ENCODE measurements around the gene RIN1.

The RIN1 gene

GRCh38 chr11:66340596-66341501 is 4.6 kb upstream of the RIN1 start:
- DNase-seq (ENCODE audit: low read depth), result no peak
- TF ChIP-seq CTCF (IDR thresholded peaks at IDR 0.05; ENCODE audit: insufficient read depth, low read depth, low read length, missing control alignments), result no peak
- no peak overlapping the region for H3K4me3 ChIP-seq (ENCODE audit: low read depth, low read length)

- TF ChIP-seq CTCF (IDR thresholded peaks at IDR 0.05; ENCODE audit: insufficient read depth, low read depth, low read length, missing control alignments), result no peak
- no peak overlapping the region for H3K4me3 ChIP-seq (ENCODE audit: low read depth, low read length)
- no peak for DNase-seq (ENCODE audit: low read depth)
These were observed 3.7 kb upstream of the RIN1 start for GRCh38 chr11:66339686-66340483.

- TF ChIP-seq CTCF (IDR thresholded peaks at IDR 0.05; ENCODE audit: insufficient read depth, low read depth, low read length, missing control alignments), result no peak
- DNase-seq (ENCODE audit: low read depth), result no peak
These were observed 3.0 kb upstream of the RIN1 start for GRCh38 chr11:66339162-66339675.

GRCh38 chr11:66338276-66339161 is 2.3 kb upstream of the RIN1 start:
- H3K4me3 ChIP-seq (ENCODE audit: low read depth, low read length), result no peak overlapping the region
- TF ChIP-seq CTCF (IDR thresholded peaks at IDR 0.05; ENCODE audit: insufficient read depth, low read depth, low read length, missing control alignments), result no peak
- DNase-seq (ENCODE audit: low read depth), result no peak

More at GRCh38 chr11:66339162-66339675, 3.0 kb upstream of the RIN1 start:
- no peak overlapping the region for H3K4me3 ChIP-seq (ENCODE audit: low read depth, low read length)

GRCh38 chr11:66337103-66337899 is 1.1 kb upstream of the RIN1 start:
- TF ChIP-seq CTCF (IDR thresholded peaks at IDR 0.05; ENCODE audit: insufficient read depth, low read depth, low read length, missing control alignments), result no peak
- DNase-seq (ENCODE audit: low read depth), result no peak
- H3K4me3 ChIP-seq (ENCODE audit: low read depth, low read length), result no peak overlapping the region
